NCI-H2171 treated with DMSO at 0.1 percent for 48 hours (cell line): ENCODE data around the gene SKP1.
"Not testable (repeated sequence)": the region's sequence is repeated elsewhere in the genome, so short reads cannot be mapped to it uniquely, and the experiment has no call there.

ENCODE experiments used
- DNase-seq: peaks from one replicate; lab custom pipeline; 2025; lab: John Stamatoyannopoulos, UW

SKP1 gene

GRCh38 chr5:134176511-134177368 lies at the start of gene SKP1:
Gene SKP1 (minus strand): TSS chr5:134176950. CDS start chr5:134174022, 2,928 bp downstream.
- peak; percentile 61 for DNase-seq

- peak; percentile 95 for DNase-seq
Observed at GRCh38 chr5:134225780-134226440, 49.2 kb upstream of the SKP1 start, which contains the start of gene PPP2CA. Gene PPP2CA (minus strand): TSS chr5:134226073. CDS start chr5:134225861, 212 bp downstream.

- DNase-seq = peak; percentile 46
Observed at GRCh38 chr5:134224888-134225779, 48.4 kb upstream of the SKP1 start.

- DNase-seq = no peak
Observed at GRCh38 chr5:134223406-134224248, 46.9 kb upstream of the SKP1 start.

GRCh38 chr5:134221690-134222089 lies 44.9 kb upstream of the SKP1 start:
- not testable (repeated sequence) for DNase-seq

- no peak for DNase-seq
Observed at GRCh38 chr5:134215757-134216156, 39.0 kb upstream of the SKP1 start.

GRCh38 chr5:134211263-134212031 lies 34.7 kb upstream of the SKP1 start:
- DNase-seq = not testable (repeated sequence)

GRCh38 chr5:134209477-134210245 lies 32.9 kb upstream of the SKP1 start:
- no peak for DNase-seq

- DNase-seq = no peak
Observed at GRCh38 chr5:134207696-134208095, 30.9 kb upstream of the SKP1 start.

GRCh38 chr5:134206627-134207160 lies 29.9 kb upstream of the SKP1 start:
- no peak for DNase-seq

GRCh38 chr5:134204575-134204974 lies 27.8 kb upstream of the SKP1 start:
- DNase-seq = no peak

- no peak for DNase-seq
Observed at GRCh38 chr5:134203630-134204029, 26.9 kb upstream of the SKP1 start.

- no peak for DNase-seq
Observed at GRCh38 chr5:134195666-134196065, 18.9 kb upstream of the SKP1 start.

GRCh38 chr5:134189031-134189430 lies 12.3 kb upstream of the SKP1 start:
- DNase-seq = no peak

GRCh38 chr5:134188092-134188491 lies 11.3 kb upstream of the SKP1 start:
- DNase-seq = no peak

GRCh38 chr5:134184155-134185135 lies 7.7 kb upstream of the SKP1 start:
- DNase-seq = peak; percentile 32

- no peak for DNase-seq
Observed at GRCh38 chr5:134183481-134183880, 6.7 kb upstream of the SKP1 start.

GRCh38 chr5:134178096-134178419 lies 1.3 kb upstream of the SKP1 start:
- DNase-seq = no peak
